ENCODE results near the gene WWP2. TPM values are rescaled to one million over a fixed set of nuclear protein-coding genes. Genes with fewer than 3 reads are reported as not detected.

Gene WWP2
- total RNA-seq, 1 experiment from 2014 or later = 47.5 TPM

DNA sequence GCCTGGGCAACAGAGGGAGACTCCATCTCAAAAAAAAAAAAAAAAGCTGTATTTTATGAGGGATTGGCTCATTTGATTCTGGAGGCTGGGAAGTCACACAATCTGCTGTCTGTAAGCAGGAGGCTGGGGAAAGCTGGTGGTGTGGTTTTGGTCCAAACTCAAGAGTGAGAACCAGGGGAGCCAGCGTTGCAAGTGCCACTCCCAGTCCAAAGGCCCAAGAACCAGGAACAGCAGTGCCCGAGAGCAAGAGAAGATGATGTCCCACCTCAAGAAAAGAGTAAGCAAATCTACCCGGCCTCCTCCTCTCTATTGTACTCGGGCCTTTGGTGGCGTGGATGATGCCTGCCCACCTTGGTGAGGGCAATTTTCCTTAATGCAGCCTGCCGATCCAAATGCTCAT, 30.0 kb upstream of the WWP2 start:
- no peak for TF ChIP-seq CTCF (IDR thresholded peaks at IDR 0.05; ENCODE audit: unreplicated experiment)
- Mint-ChIP-seq H3K4me3 (ENCODE audit: low read depth, unreplicated experiment) (no peak overlapping the region), H3K36me3 (ENCODE audit: insufficient read depth, unreplicated experiment) (peaks cover 43% of the 10 kb centered on the region), H3K27me3 (ENCODE audit: unreplicated experiment) (no peaks in the 10 kb centered on the region), H3K9me3 (ENCODE audit: low read depth, unreplicated experiment) (no peaks in the 10 kb centered on the region), H3K27ac (ENCODE audit: unreplicated experiment) (no peak overlapping the region), H3K4me1 (ENCODE audit: low read depth, unreplicated experiment) (peaks cover 25% of the 10 kb centered on the region)
- CTCF ChIA-PET = no interaction called here
- BruUV-seq (replicated peaks) = no TSS peak
- intact Hi-C loops (cut with micrococcal nuclease; ENCODE audit: unreplicated experiment) = no loop called here
- DNase-seq = no peak

DNA sequence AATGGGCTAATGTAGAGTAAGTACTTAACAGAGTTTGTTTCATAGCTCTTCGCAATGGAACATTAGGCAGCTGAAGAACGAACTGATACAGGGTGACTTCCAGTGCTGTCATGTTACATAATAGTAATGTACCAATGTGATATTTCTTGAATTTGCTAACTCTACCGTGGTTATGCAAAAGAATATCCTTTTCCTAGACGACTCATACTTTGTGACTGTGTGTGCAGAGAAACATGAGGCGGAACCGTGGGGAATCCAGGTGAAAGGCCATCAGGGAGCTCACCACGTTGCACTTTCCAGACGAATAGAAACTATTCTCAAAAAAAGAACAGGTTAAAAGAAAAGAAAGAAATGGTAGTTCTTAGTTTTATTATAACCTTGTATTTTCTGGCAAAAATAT, 20.6 kb upstream of the WWP2 start:
- TF ChIP-seq CTCF (IDR thresholded peaks at IDR 0.05; ENCODE audit: unreplicated experiment) = no peak
- H3K36me3 Mint-ChIP-seq (ENCODE audit: insufficient read depth, unreplicated experiment) = peaks cover 68% of the 10 kb centered on the region
- H3K27ac Mint-ChIP-seq (ENCODE audit: unreplicated experiment) = peak overlapping the region; percentile 50
- intact Hi-C loops (cut with micrococcal nuclease; ENCODE audit: unreplicated experiment) = no loop called here
- no peaks in the 10 kb centered on the region for H3K27me3 Mint-ChIP-seq (ENCODE audit: unreplicated experiment)
- no peak overlapping the region for H3K4me3 Mint-ChIP-seq (ENCODE audit: low read depth, unreplicated experiment)
- H3K4me1 Mint-ChIP-seq (ENCODE audit: low read depth, unreplicated experiment) = peaks cover 26% of the 10 kb centered on the region
- BruUV-seq (replicated peaks) = no TSS peak
- CTCF ChIA-PET = interaction anchor here (0.6 to 1.2 kb wide), 2 partner anchors 13 to 331 kb away, joined by 4 to 7 read pairs; partner anchors contain the start of gene NOB1
- no peak for DNase-seq
- no peaks in the 10 kb centered on the region for H3K9me3 Mint-ChIP-seq (ENCODE audit: low read depth, unreplicated experiment)

GRCh38 chr16:69741951-69742904, 19.9 kb upstream of the WWP2 start:
- no peaks in the 10 kb centered on the region for H3K9me3 Mint-ChIP-seq (ENCODE audit: low read depth, unreplicated experiment)
- H3K36me3 Mint-ChIP-seq (ENCODE audit: insufficient read depth, unreplicated experiment) = peaks cover 66% of the 10 kb centered on the region
- TSS peak; percentile 34 for BruUV-seq (replicated peaks)
- H3K4me1 Mint-ChIP-seq (ENCODE audit: low read depth, unreplicated experiment) = peaks cover 26% of the 10 kb centered on the region
- intact Hi-C loops (cut with micrococcal nuclease; ENCODE audit: unreplicated experiment) = no loop called here
- H3K4me3 Mint-ChIP-seq (ENCODE audit: low read depth, unreplicated experiment) = no peak overlapping the region
- H3K27me3 Mint-ChIP-seq (ENCODE audit: unreplicated experiment) = no peaks in the 10 kb centered on the region
- peak; percentile 85 for DNase-seq
- no peak for TF ChIP-seq CTCF (IDR thresholded peaks at IDR 0.05; ENCODE audit: unreplicated experiment)
- H3K27ac Mint-ChIP-seq (ENCODE audit: unreplicated experiment) = peak overlapping the region; percentile 50
- CTCF ChIA-PET = interaction anchor here (0.6 to 1.2 kb wide), 2 partner anchors 12 to 332 kb away, joined by 4 to 7 read pairs; partner anchors contain the start of gene NOB1

GRCh38 chr16:69744363-69745231, 17.5 kb upstream of the WWP2 start:
- no peak for DNase-seq
- Mint-ChIP-seq H3K4me3 (ENCODE audit: low read depth, unreplicated experiment) (no peak overlapping the region), H3K36me3 (ENCODE audit: insufficient read depth, unreplicated experiment) (peaks cover 86% of the 10 kb centered on the region), H3K9me3 (ENCODE audit: low read depth, unreplicated experiment) (no peaks in the 10 kb centered on the region), H3K27me3 (ENCODE audit: unreplicated experiment) (no peaks in the 10 kb centered on the region), H3K27ac (ENCODE audit: unreplicated experiment) (peak overlapping the region; percentile 18), H3K4me1 (ENCODE audit: low read depth, unreplicated experiment) (peaks cover 26% of the 10 kb centered on the region)
- CTCF ChIA-PET = interaction anchor here (1.7 kb wide), 1 partner anchor 10 kb away, joined by 7 read pairs; the partner anchor contains the start of gene NOB1
- intact Hi-C loops (cut with micrococcal nuclease; ENCODE audit: unreplicated experiment) = no loop called here
- BruUV-seq (replicated peaks) = no TSS peak
- TF ChIP-seq CTCF (IDR thresholded peaks at IDR 0.05; ENCODE audit: unreplicated experiment) = no peak

Data from Calu3 (cell line).